Measurements from ENCODE around the gene TMEM74B. TPM values are rescaled to one million over a fixed set of nuclear protein-coding genes. Genes with fewer than 3 reads are reported as not detected.

TMEM74B gene
- total and polyA plus RNA-seq, 9 of the 15 experiments (the other 6 are each of a cell fraction or from before 2014, with no cell fraction given) = 0.24 to 19.0 (median 7.5) TPM

GRCh38 chr20:1174787-1175186 is 10.0 kb downstream of the TMEM74B start:
- Histone ChIP-seq H2AFZ (ENCODE audit: low read depth, low read length) (no peak overlapping the region), H3K4me1 (replicated peaks in 1 of 2; ENCODE audit: control insufficient read depth in 2 of 2, insufficient read depth in 2 of 2, low read length in 2 of 2) (peaks cover 14 to 27% of the 10 kb centered on the region in 2 experiments; a peak in 4 of 5 replicates), H3K9me3 (replicated peaks; ENCODE audit: control insufficient read depth, insufficient read depth, low read depth, low read length) (no peaks in the 10 kb centered on the region), H4K20me1 (replicated peaks; ENCODE audit: control insufficient read depth, insufficient read depth, low read length) (peaks cover 6% of the 10 kb centered on the region; the same call in 1 of the 2 replicates), H3K36me3 (ENCODE audit: control insufficient read depth, insufficient read depth, low read length) (peaks cover 19% of the 10 kb centered on the region; the same call in 1 of the 3 replicates), H3K27ac (ENCODE audit: extremely low read depth, low read depth, low read length) (no peak overlapping the region), H3K27me3 (ENCODE audit: control insufficient read depth in 2 of 2, insufficient read depth in 2 of 2, low read length in 2 of 2) (no peaks in the 10 kb centered on the region), H3K9ac (ENCODE audit: insufficient read depth in 1 of 2, low read depth in 2 of 2, low read length in 2 of 2) (no peak overlapping the region; a peak in 1 of 4 replicates), H3K4me2 (ENCODE audit: insufficient read depth, low read length) (no peak overlapping the region), H3K4me3 (no peak overlapping the region), H3K9me1 (ENCODE audit: control insufficient read depth, insufficient read depth, low read length) (peaks cover 3% of the 10 kb centered on the region), H3K79me2 (ENCODE audit: control insufficient read depth, insufficient read depth, low read length) (no peaks in the 10 kb centered on the region)
- intact Hi-C loops (cut with micrococcal nuclease) = loop anchor here (5.0 kb wide), 1 partner anchor 38 kb away; no protein-coding TSS in a partner anchor
- ATAC-seq (peak; percentile 55), DNase-seq (ENCODE audit: extremely low read depth in 1 of 4, low spot score in 3 of 4) (peak in 3 of 4 experiments; percentile 23 to 45 (median 33)), FAIRE-seq (peak; percentile 51)
- CTCF ChIA-PET (ENCODE audit: low intra/inter-chr PET ratio) = no interaction called here
- in situ Hi-C loops (cut with MboI) = no loop called here
- 6% methylated on average over 6 of the region's 8 CpGs for WGBS (ENCODE audit: insufficient coverage, low coverage, missing lambda C conversion rate)
- POLR2A ChIA-PET = interaction anchor here (1.9 kb wide), 1 partner anchor 56 kb away, joined by 4 read pairs; the partner anchor contains the start of gene PSMF1
- no TSS peak for BruUV-seq (replicated peaks)
- TF ChIP-seq MTA1 (IDR thresholded peaks at IDR 0.05; ENCODE audit: borderline replicate concordance) = no peak
- TF ChIP-seq MAFG (tag; conservative IDR thresholded peaks at IDR 0.05) = no peak
- no peak for TF ChIP-seq ZNF239 (CRISPR knock-in tag; IDR thresholded peaks at IDR 0.05)
- TF ChIP-seq ZNF12 (CRISPR knock-in tag; IDR thresholded peaks at IDR 0.05) = peak; percentile 81; the same call in 1 of the 2 replicates
- TF ChIP-seq U2AF1 (optimal IDR thresholded peaks at IDR 0.05; ENCODE audit: low read depth, low read length) = no peak
- no peak for TF ChIP-seq NBN (IDR thresholded peaks at IDR 0.05; ENCODE audit: low read depth)
- TF ChIP-seq HDAC1 (IDR thresholded peaks at IDR 0.05) = peak in 1 of 2 experiments; percentile 56; a peak in 1 of 4 replicates
- peak in 1 of 2 experiments; percentile 84; a peak in 3 of 4 replicates for TF ChIP-seq RCOR1 (IDR thresholded peaks at IDR 0.05; ENCODE audit: borderline replicate concordance in 1 of 2, low read depth in 2 of 2, low read length in 2 of 2)
- TF ChIP-seq STAT5A (IDR thresholded peaks at IDR 0.05; ENCODE audit: borderline replicate concordance, low read length) = peak; percentile 11; the same call in 1 of the 2 replicates
- TF ChIP-seq NELFE (IDR thresholded peaks at IDR 0.05; ENCODE audit: insufficient read depth, insufficient read length) = no peak
- TF ChIP-seq REST (IDR thresholded peaks at IDR 0.05; ENCODE audit: borderline replicate concordance) = no peak
- TF ChIP-seq REST (CRISPR knock-in tag; IDR thresholded peaks at IDR 0.05; ENCODE audit: low read depth) = no peak
- peak in 2 of 3 experiments; percentile 16 to 75 for TF ChIP-seq YY1 (IDR thresholded peaks at IDR 0.05; ENCODE audit: borderline replicate concordance in 1 of 3, control insufficient read depth in 1 of 3, extremely low read depth in 1 of 3, insufficient read depth in 3 of 3, insufficient read length in 1 of 3, insufficient replicate concordance in 2 of 3, low read depth in 1 of 3, low read length in 2 of 3)
- TF ChIP-seq NCOR1 (IDR thresholded peaks at IDR 0.05) = no peak
- TF ChIP-seq SMARCA4 (IDR thresholded peaks at IDR 0.05) = no peak

Measured in K562 (cell line).